Gastroesophageal sphincter (tissue), 3 donors: Measurements from ENCODE around the gene ATP7A.

Experiments used
- CTCF ChIP-seq, 4 experiments: fragments of 200-600 bp in 2 of 4; fragments of 450-650 bp in 2 of 4; sonication (generic) in 1 of 4; IDR thresholded peaks; one replicate each; pipeline ENCODE4 v1.5.1; 2017 to 2019; ENCODE audit warnings: antibody characterized with exemption in 4 of 4, mild to moderate bottlenecking in 2 of 4, moderate library complexity in 2 of 4
- POLR2AphosphoS5 ChIP-seq: sonication (generic); formaldehyde crosslinking; IDR thresholded peaks from one replicate; pipeline ENCODE4 v1.6.1; 2017; ENCODE audit warnings: antibody characterized with exemption

DNA sequence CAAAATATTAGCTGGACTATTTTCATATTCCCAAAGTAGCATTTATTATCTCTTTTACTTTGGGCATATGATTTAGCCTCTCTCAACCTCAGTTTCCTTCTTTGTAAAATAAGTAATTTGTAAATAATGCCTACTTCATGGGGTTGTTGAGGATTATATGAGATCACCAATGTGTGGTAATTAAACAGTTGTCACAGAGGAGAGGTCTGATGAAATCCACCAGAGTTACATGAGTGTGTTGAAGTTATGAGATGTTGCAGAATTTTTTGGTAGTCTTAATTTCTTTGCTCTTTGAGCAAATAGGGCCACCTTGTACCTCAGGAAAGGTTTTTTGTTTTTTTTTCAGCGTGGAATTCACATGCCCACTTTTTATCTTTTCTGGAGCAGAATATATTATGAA lies 9.8 kb upstream of the ATP7A start:
- no peak for TF ChIP-seq CTCF (IDR thresholded peaks at IDR 0.05)
- no peak for TF ChIP-seq POLR2AphosphoS5
